Measurements from ENCODE around the gene C2CD4C. TPM values are rescaled to one million over a fixed set of nuclear protein-coding genes. Genes with fewer than 3 reads are reported as not detected.

C2CD4C gene
- not detected in 2 replicates for total RNA-seq

GRCh38 chr19:408902-409515 lies at the start of gene C2CD4C:
Gene C2CD4C, minus strand, starts transcription at chr19:409147. Its CDS starts 786 bp downstream, at chr19:408361.

Other genes with a start within 250 kb of the C2CD4C start
- 29.2 and 38.9 TPM in 2 replicates for gene PLPP2, start 117.7 kb downstream of the C2CD4C start, total RNA-seq
- 30.0 and 36.9 TPM in 2 replicates for gene MIER2, start 64.4 kb downstream of the C2CD4C start, total RNA-seq
- gene SHC2, start 51.9 kb upstream of the C2CD4C start, total RNA-seq, result under 0.01 TPM in 1 of 2 replicates, not detected in the other
- gene MADCAM1, start 87.3 kb upstream of the C2CD4C start, total RNA-seq, result 0.18 TPM in 1 of 2 replicates, not detected in the other
- gene TPGS1, start 98.3 kb upstream of the C2CD4C start, total RNA-seq, result 36.0 and 58.5 TPM in 2 replicates
- 49.8 and 59.4 TPM in 2 replicates for gene CDC34, start 122.6 kb upstream of the C2CD4C start, total RNA-seq
- gene GZMM, start 134.9 kb upstream of the C2CD4C start, total RNA-seq, result not detected in 2 replicates
- 709 and 859 TPM in 2 replicates for gene BSG, start 163.4 kb upstream of the C2CD4C start, total RNA-seq
- gene HCN2, start 180.7 kb upstream of the C2CD4C start, total RNA-seq, result 1.2 TPM in 2 replicates
- gene POLRMT, start 224.4 kb upstream of the C2CD4C start, total RNA-seq, result 33.4 and 34.7 TPM in 2 replicates
- gene FGF22, start 230.7 kb upstream of the C2CD4C start, total RNA-seq, result not detected in 2 replicates

Data from myometrial cell (primary cell).